ENCODE data around the gene GOLT1A. TPM values are rescaled to one million over a fixed set of nuclear protein-coding genes. Genes with fewer than 3 reads are reported as not detected.

Gene GOLT1A
- total and polyA plus RNA-seq, 5 experiments from 2014 or later: 0.32 to 0.88 (median 0.79) TPM; not detected in 2

DNA sequence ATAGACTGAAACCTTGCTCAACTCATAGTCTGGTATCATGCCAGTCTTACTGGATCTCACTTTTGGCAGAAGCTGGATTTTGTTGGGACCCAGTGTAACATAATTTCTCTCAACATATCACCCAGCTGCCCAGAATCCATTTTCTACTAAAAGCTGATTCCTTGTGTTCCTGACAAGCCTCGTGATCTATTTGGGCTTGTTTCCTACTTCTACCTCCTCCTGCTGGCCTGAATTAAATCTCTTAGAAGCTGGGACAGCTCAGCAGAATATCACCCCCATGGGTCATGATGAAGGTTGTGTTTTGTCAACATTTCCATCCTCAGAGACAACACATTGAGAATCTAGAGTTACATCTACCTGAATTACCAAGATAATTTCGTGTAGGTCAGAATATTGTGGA lies 7.7 kb downstream of the GOLT1A start:
- Mint-ChIP-seq H3K9me3 (no peaks in the 10 kb centered on the region), H3K4me1 (peaks cover 8 to 18% (median 13%) of the 10 kb centered on the region in 4 donors), H3K36me3 (no peaks in the 10 kb centered on the region), H3K27ac (no peak overlapping the region), H3K27me3 (peaks cover 0 to 39% (median 25%) of the 10 kb centered on the region in 5 donors), H3K4me3 (no peak overlapping the region)
- POLR2A ChIA-PET: no interaction called here
- ATAC-seq (no peak), DNase-seq (no peak)

- no peak overlapping the region for H3K27ac Mint-ChIP-seq
- peaks cover 0 to 39% (median 25%) of the 10 kb centered on the region in 5 donors for H3K27me3 Mint-ChIP-seq
- H3K36me3 Mint-ChIP-seq: no peaks in the 10 kb centered on the region
- H3K4me1 Mint-ChIP-seq: peaks cover 8 to 18% (median 13%) of the 10 kb centered on the region in 4 donors
- no peak for DNase-seq
- no peaks in the 10 kb centered on the region for H3K9me3 Mint-ChIP-seq
- H3K4me3 Mint-ChIP-seq: no peak overlapping the region
- no peak for ATAC-seq
- POLR2A ChIA-PET: no interaction called here
These were observed 8.3 kb downstream of the GOLT1A start for GRCh38 chr1:204205486-204205885.

- peak; percentile 54 to 79 for ATAC-seq
- no peaks in the 10 kb centered on the region for H3K36me3 Mint-ChIP-seq
- no peaks in the 10 kb centered on the region for H3K9me3 Mint-ChIP-seq
- H3K4me1 Mint-ChIP-seq: peaks cover 8 to 18% (median 13%) of the 10 kb centered on the region in 4 donors
- peak in 3 of 10 donors; percentile 25 to 57 (median 51) for DNase-seq
- no peak overlapping the region for H3K4me3 Mint-ChIP-seq
- no peak overlapping the region for H3K27ac Mint-ChIP-seq
- H3K27me3 Mint-ChIP-seq: peaks cover 0 to 39% (median 25%) of the 10 kb centered on the region in 5 donors
- POLR2A ChIA-PET: no interaction called here
These were observed 8.8 kb downstream of the GOLT1A start for GRCh38 chr1:204204944-204205343.

GRCh38 chr1:204203206-204203767 lies 10.5 kb downstream of the GOLT1A start:
- ATAC-seq (no peak), DNase-seq (no peak)
- Mint-ChIP-seq H3K27ac (no peak overlapping the region), H3K4me3 (no peak overlapping the region), H3K9me3 (no peaks in the 10 kb centered on the region), H3K36me3 (no peaks in the 10 kb centered on the region), H3K27me3 (peaks cover 0 to 39% (median 25%) of the 10 kb centered on the region in 5 donors), H3K4me1 (peaks cover 8 to 21% (median 18%) of the 10 kb centered on the region in 4 donors)
- POLR2A ChIA-PET: no interaction called here

DNA sequence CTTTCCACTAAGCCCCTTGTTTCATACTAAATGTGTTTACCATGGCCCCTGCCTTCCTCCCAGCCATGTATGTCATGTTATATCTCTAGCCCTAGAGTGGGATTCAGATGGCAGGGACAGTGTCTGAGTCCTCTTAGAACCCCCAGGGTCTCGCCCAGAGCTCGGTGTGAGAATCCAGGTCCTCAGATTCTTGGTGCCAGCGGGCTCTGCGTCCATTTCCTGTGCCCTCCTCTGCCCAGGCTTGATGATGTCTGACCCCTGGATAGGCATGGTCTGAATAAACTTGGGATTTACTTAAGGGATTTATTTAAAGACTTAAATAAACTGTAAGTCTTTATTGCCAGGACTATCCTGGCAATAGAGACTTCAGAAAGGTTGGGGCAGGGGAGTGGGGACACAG lies 11.3 kb downstream of the GOLT1A start:
- Mint-ChIP-seq H3K27me3 (peaks cover 0 to 39% (median 25%) of the 10 kb centered on the region in 5 donors), H3K4me1 (peaks cover 8 to 23% (median 17%) of the 10 kb centered on the region in 4 donors), H3K27ac (no peak overlapping the region), H3K4me3 (no peak overlapping the region), H3K36me3 (no peaks in the 10 kb centered on the region), H3K9me3 (no peaks in the 10 kb centered on the region)
- DNase-seq (no peak), ATAC-seq (no peak)
- POLR2A ChIA-PET: no interaction called here

GRCh38 chr1:204201348-204202040 lies 12.3 kb downstream of the GOLT1A start:
- H3K9me3 Mint-ChIP-seq: no peaks in the 10 kb centered on the region
- H3K4me1 Mint-ChIP-seq: peaks cover 6 to 23% (median 13%) of the 10 kb centered on the region in 4 donors
- no peak overlapping the region for H3K4me3 Mint-ChIP-seq
- ATAC-seq: no peak
- POLR2A ChIA-PET: no interaction called here
- peaks cover 0 to 32% (median 20%) of the 10 kb centered on the region in 5 donors for H3K27me3 Mint-ChIP-seq
- no peaks in the 10 kb centered on the region for H3K36me3 Mint-ChIP-seq
- H3K27ac Mint-ChIP-seq: peak overlapping the region in 1 of 10 donors; percentile 3
- no peak for DNase-seq

- DNase-seq (no peak), ATAC-seq (no peak)
- H3K36me3 Mint-ChIP-seq: no peaks in the 10 kb centered on the region
- H3K27ac Mint-ChIP-seq: no peak overlapping the region
- POLR2A ChIA-PET: no interaction called here
- peaks cover 0 to 17% (median 11%) of the 10 kb centered on the region in 5 donors for H3K27me3 Mint-ChIP-seq
- no peak overlapping the region for H3K4me3 Mint-ChIP-seq
- H3K9me3 Mint-ChIP-seq: no peaks in the 10 kb centered on the region
- peaks cover 5 to 23% (median 12%) of the 10 kb centered on the region in 4 donors for H3K4me1 Mint-ChIP-seq
These were observed 14.2 kb downstream of the GOLT1A start for GRCh38 chr1:204199579-204199978.

DNA sequence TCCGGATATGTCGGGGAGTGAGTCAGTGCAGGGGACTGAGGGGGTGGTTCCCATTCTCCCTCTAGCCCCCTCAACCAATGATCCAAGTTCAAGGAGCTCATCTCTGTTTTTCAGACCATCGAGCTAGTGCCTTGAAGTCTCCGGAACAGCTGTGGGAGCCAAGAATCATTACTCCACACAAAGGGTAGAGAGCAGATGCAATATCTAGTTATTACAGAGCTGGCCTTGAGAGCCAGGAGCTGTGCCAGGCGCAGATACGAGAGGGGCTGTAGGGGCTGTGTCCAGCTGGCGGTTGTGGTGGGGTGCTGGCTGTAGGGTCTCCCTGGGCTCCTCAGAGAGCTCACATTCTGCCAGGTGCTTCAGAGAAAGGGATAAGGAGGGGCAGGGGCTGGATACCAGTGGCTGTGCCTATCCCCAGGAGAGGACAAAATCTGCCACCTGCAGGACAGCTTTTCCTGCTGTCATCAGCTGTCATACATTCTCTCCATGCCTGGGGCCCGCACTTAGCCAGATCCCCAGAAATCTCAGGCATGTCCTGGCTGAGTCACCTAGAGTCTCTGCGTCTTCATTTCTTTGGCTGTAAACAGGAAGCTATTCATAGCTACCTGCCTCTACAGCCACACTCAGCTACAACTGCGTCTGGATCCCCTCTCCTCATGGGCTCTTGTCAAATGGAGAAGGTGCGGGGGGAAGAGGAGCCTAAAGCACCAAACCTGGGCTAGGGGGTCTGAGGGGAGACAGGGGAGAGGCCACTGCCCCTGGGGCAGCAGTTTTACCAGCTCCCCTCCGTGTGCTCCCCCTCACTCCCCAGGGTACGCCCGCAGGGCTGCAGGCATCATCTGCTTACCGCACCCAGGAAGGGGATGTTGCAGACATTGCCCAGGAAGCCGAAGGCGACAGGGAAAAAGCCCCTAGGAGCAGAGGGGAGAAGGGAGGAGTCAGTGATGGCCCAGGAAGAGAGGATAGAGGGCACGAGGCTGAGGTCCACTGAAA lies 15.1 kb downstream of the GOLT1A start:
- Mint-ChIP-seq H3K4me1 (peaks cover 10 to 26% (median 18%) of the 10 kb centered on the region in 4 donors), H3K27ac (peak overlapping the region in 6 of 10 donors; percentile 9 to 78 (median 50)), H3K9me3 (no peaks in the 10 kb centered on the region), H3K4me3 (no peak overlapping the region), H3K36me3 (no peaks in the 10 kb centered on the region), H3K27me3 (peaks cover 0 to 13% (median 5%) of the 10 kb centered on the region in 5 donors)
- DNase-seq (no peak), ATAC-seq (peak; percentile 25 to 33)
- POLR2A ChIA-PET: interaction anchor here (0.6 kb wide), 1 partner anchor 387 kb away, joined by 4 read pairs; no protein-coding TSS in a partner anchor

DNA sequence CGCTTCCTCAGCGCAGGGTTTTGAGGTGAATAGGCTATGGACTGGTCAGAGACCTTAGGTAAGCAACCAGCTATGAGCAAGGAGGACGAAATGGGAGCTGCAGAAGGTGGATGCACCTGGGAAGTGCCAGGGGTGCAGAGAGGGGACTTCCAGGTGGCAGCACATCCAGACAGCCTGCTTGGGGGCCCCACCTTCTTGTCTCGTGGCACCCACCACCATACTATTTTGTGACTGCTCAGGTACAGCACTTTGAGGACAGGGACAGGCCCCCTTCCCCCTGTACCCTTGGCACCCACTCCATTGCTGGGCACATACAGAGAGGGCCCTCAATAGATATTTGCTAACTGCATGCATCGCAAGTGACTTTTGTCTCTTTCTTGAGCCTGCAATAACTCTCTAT lies 16.7 kb downstream of the GOLT1A start:
- DNase-seq (no peak), ATAC-seq (no peak)
- Mint-ChIP-seq H3K27me3 (peaks cover 0 to 6% (median 5%) of the 10 kb centered on the region in 5 donors), H3K9me3 (no peaks in the 10 kb centered on the region), H3K36me3 (no peaks in the 10 kb centered on the region), H3K4me3 (no peak overlapping the region), H3K4me1 (peaks cover 10 to 26% (median 17%) of the 10 kb centered on the region in 4 donors), H3K27ac (no peak overlapping the region)
- POLR2A ChIA-PET: no interaction called here

GRCh38 chr1:204196068-204196795 lies 17.6 kb downstream of the GOLT1A start, which contains the start of gene KISS1:
TSS of gene KISS1 (minus strand) at chr1:204196491. CDS start at chr1:204192876, 3,615 bp downstream.
- no peaks in the 10 kb centered on the region for H3K36me3 Mint-ChIP-seq
- DNase-seq (no peak), ATAC-seq (no peak)
- H3K27ac Mint-ChIP-seq: peak within 1 kb of the TSS in 4 of 10 donors; percentile 2 to 50 (median 33)
- POLR2A ChIA-PET: no interaction called here
- H3K4me1 Mint-ChIP-seq: peaks cover 10 to 26% (median 17%) of the 10 kb centered on the region in 4 donors
- H3K4me3 Mint-ChIP-seq: peak within 1 kb of the TSS in 1 of 10 donors; percentile 30
- peaks cover 0 to 8% (median 5%) of the 10 kb centered on the region in 5 donors for H3K27me3 Mint-ChIP-seq
- H3K9me3 Mint-ChIP-seq: no peaks in the 10 kb centered on the region

DNA sequence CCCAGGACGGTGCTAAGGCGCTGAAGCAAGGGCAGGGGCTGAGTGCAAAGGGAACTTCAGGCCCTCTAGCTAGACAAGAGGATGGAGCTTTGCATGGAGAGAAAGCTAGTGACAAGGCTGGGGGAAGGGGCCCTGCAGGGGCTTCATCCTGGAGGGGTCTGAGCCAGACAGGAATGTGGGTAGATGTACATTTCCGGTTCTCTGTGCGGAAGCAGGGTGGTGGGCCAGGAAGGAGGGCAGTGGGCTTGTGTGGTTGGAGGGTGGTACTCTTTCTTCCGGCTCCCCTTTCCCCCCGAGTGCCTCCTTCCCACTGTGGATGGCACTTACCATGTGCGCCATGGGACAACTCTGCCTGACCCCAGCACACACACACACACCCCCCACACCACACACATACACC lies 19.0 kb downstream of the GOLT1A start:
- peak overlapping the region in 4 of 10 donors; percentile 2 to 35 (median 6) for H3K27ac Mint-ChIP-seq

GRCh38 chr1:204194080-204194479 lies 19.7 kb downstream of the GOLT1A start:
- Mint-ChIP-seq H3K27me3 (peaks cover 7 to 22% (median 11%) of the 10 kb centered on the region in 5 donors), H3K4me1 (peaks cover 18 to 38% (median 27%) of the 10 kb centered on the region in 4 donors), H3K9me3 (no peaks in the 10 kb centered on the region), H3K27ac (peak overlapping the region in 1 of 10 donors; percentile 2), H3K4me3 (peak overlapping the region in 3 of 10 donors; percentile 22 to 27 (median 22)), H3K36me3 (no peaks in the 10 kb centered on the region)
- ATAC-seq (no peak), DNase-seq (no peak)
- POLR2A ChIA-PET: interaction anchor here (0.7 kb wide), 1 partner anchor 10 kb away, joined by 6 read pairs; no protein-coding TSS in a partner anchor

More for the DNA sequence above, 19.0 kb downstream of the GOLT1A start:
- no peaks in the 10 kb centered on the region for H3K36me3 Mint-ChIP-seq
- DNase-seq (no peak), ATAC-seq (no peak)
- H3K4me1 Mint-ChIP-seq: peaks cover 15 to 32% (median 21%) of the 10 kb centered on the region in 4 donors
- H3K4me3 Mint-ChIP-seq: peak overlapping the region in 2 of 10 donors; percentile 16 to 27
- H3K27me3 Mint-ChIP-seq: peaks cover 0 to 17% (median 7%) of the 10 kb centered on the region in 5 donors
- no peaks in the 10 kb centered on the region for H3K9me3 Mint-ChIP-seq
- POLR2A ChIA-PET: no interaction called here
